ENCODE results near the gene C11orf58. TPM values are rescaled to one million over a fixed set of nuclear protein-coding genes. Genes with fewer than 3 reads are reported as not detected.

The C11orf58 gene
- polyA plus RNA-seq, 1 donor from 2014 or later: 226 TPM

- no peak overlapping the region for H3K27ac ChIP-seq (ENCODE audit: low read length)
- no peak overlapping the region for H3K9ac ChIP-seq (ENCODE audit: low read length)
- TF ChIP-seq POLR2AphosphoS5 (IDR thresholded peaks at IDR 0.05) (no peak), TAF1 (IDR thresholded peaks at IDR 0.05; ENCODE audit: low read depth) (no peak), EP300 (conservative IDR thresholded peaks at IDR 0.05; ENCODE audit: poor library complexity, severe bottlenecking) (no peak), REST (IDR thresholded peaks at IDR 0.05; ENCODE audit: borderline replicate concordance) (no peak), EZH2 (IDR thresholded peaks at IDR 0.05; ENCODE audit: borderline replicate concordance, insufficient read depth, low read length, poor library complexity, severe bottlenecking) (no peak), SMC3 (conservative IDR thresholded peaks at IDR 0.05; ENCODE audit: poor library complexity) (no peak), RAD21 (conservative IDR thresholded peaks at IDR 0.05) (no peak), CTCF (IDR thresholded peaks at IDR 0.05; ENCODE audit: poor library complexity, severe bottlenecking) (no peak), MXI1 (conservative IDR thresholded peaks at IDR 0.05; ENCODE audit: poor library complexity, severe bottlenecking) (no peak)
- peaks cover 7% of the 10 kb centered on the region for H3K36me3 ChIP-seq (ENCODE audit: insufficient read depth, low read length)
- H4K20me1 ChIP-seq (ENCODE audit: insufficient read depth): no peaks in the 10 kb centered on the region
- H3K9me3 ChIP-seq (ENCODE audit: low read length): no peaks in the 10 kb centered on the region
- H2AFZ ChIP-seq (ENCODE audit: low read depth, low read length): no peak overlapping the region
- H3F3A ChIP-seq (ENCODE audit: insufficient read depth, low read length, poor library complexity, severe bottlenecking): no peaks in the 10 kb centered on the region
- no peaks in the 10 kb centered on the region for H3K27me3 ChIP-seq (ENCODE audit: insufficient read depth, low read depth, low read length)
- no peak overlapping the region for H3K4me2 ChIP-seq (ENCODE audit: low read length)
- H3K4me3 ChIP-seq (ENCODE audit: low read length): no peak overlapping the region
- H3K9me2 ChIP-seq (ENCODE audit: insufficient read depth, low read length): no peaks in the 10 kb centered on the region
- H3K79me2 ChIP-seq (replicated peaks; ENCODE audit: insufficient read depth, low read length): no peaks in the 10 kb centered on the region
These were observed 56.7 kb downstream of the C11orf58 start for GRCh38 chr11:16795146-16795545.

DNA sequence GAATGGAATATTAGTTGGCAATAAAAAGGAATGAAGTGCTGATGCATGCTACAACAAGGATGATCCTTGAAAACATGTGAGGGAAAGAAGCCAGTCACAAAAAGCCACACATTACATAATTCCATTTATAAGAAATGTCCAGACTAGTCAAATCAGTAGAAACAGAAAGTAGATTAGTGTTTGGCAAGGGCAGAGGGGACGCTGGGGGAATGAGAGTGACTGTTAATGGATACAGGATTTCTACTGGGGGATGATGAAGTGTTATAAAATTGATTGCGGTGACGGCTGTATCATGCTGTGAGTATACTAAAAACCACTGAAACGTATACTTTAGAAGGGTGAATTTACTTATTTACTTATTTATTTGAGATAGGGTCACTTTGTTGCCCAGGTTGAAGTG lies 57.9 kb downstream of the C11orf58 start:
- Histone ChIP-seq H3K4me3 (ENCODE audit: low read length) (no peak overlapping the region), H3K9ac (ENCODE audit: low read length) (no peak overlapping the region), H3K9me2 (ENCODE audit: insufficient read depth, low read length) (no peaks in the 10 kb centered on the region), H3K4me2 (ENCODE audit: low read length) (no peak overlapping the region), H3F3A (ENCODE audit: insufficient read depth, low read length, poor library complexity, severe bottlenecking) (no peaks in the 10 kb centered on the region), H3K36me3 (ENCODE audit: insufficient read depth, low read length) (peaks cover 12% of the 10 kb centered on the region), H3K9me3 (ENCODE audit: low read length) (no peaks in the 10 kb centered on the region), H3K27me3 (ENCODE audit: insufficient read depth, low read depth, low read length) (no peaks in the 10 kb centered on the region), H2AFZ (ENCODE audit: low read depth, low read length) (no peak overlapping the region), H3K27ac (ENCODE audit: low read length) (no peak overlapping the region), H4K20me1 (ENCODE audit: insufficient read depth) (no peaks in the 10 kb centered on the region), H3K79me2 (replicated peaks; ENCODE audit: insufficient read depth, low read length) (no peaks in the 10 kb centered on the region)
- TF ChIP-seq EZH2 (IDR thresholded peaks at IDR 0.05; ENCODE audit: borderline replicate concordance, insufficient read depth, low read length, poor library complexity, severe bottlenecking) (no peak), EP300 (conservative IDR thresholded peaks at IDR 0.05; ENCODE audit: poor library complexity, severe bottlenecking) (no peak), CTCF (IDR thresholded peaks at IDR 0.05; ENCODE audit: poor library complexity, severe bottlenecking) (no peak), TAF1 (IDR thresholded peaks at IDR 0.05; ENCODE audit: low read depth) (no peak), POLR2AphosphoS5 (IDR thresholded peaks at IDR 0.05) (no peak), SMC3 (conservative IDR thresholded peaks at IDR 0.05; ENCODE audit: poor library complexity) (no peak), MXI1 (conservative IDR thresholded peaks at IDR 0.05; ENCODE audit: poor library complexity, severe bottlenecking) (no peak), REST (IDR thresholded peaks at IDR 0.05; ENCODE audit: borderline replicate concordance) (no peak), RAD21 (conservative IDR thresholded peaks at IDR 0.05) (no peak)
